ENCODE measurements around the gene HOMER3. TPM values are rescaled to one million over a fixed set of nuclear protein-coding genes. Genes with fewer than 3 reads are reported as not detected.
A peak's percentile ranks its signal among the peaks of the same experiment; 100 is the strongest.

Gene HOMER3
- total and polyA plus RNA-seq, 9 of the 15 experiments (the other 6 are each of a cell fraction or from before 2014, with no cell fraction given) = 1.3 to 5.1 (median 3.7) TPM; not detected in 2

GRCh38 chr19:18900700-18901481, 40.1 kb downstream of the HOMER3 start:
- Histone ChIP-seq H4K20me1 (replicated peaks; ENCODE audit: control insufficient read depth, insufficient read depth, low read length) (peaks cover 22% of the 10 kb centered on the region), H3K9ac (ENCODE audit: insufficient read depth in 1 of 2, low read depth in 2 of 2, low read length in 2 of 2) (no peak overlapping the region), H3K27ac (ENCODE audit: extremely low read depth, low read depth, low read length) (no peak overlapping the region), H3K4me3 (no peak overlapping the region), H3K79me2 (ENCODE audit: control insufficient read depth, insufficient read depth, low read length) (no peaks in the 10 kb centered on the region), H3K36me3 (ENCODE audit: control insufficient read depth, insufficient read depth, low read length) (peaks cover 50% of the 10 kb centered on the region; the same call in 2 of the 3 replicates), H3K9me3 (replicated peaks; ENCODE audit: control insufficient read depth, insufficient read depth, low read depth, low read length) (no peaks in the 10 kb centered on the region), H3K9me1 (ENCODE audit: control insufficient read depth, insufficient read depth, low read length) (peaks cover 3% of the 10 kb centered on the region), H2AFZ (ENCODE audit: low read depth, low read length) (no peak overlapping the region), H3K4me1 (replicated peaks in 1 of 2; ENCODE audit: control insufficient read depth in 2 of 2, insufficient read depth in 2 of 2, low read length in 2 of 2) (peaks cover 12 to 60% of the 10 kb centered on the region in 2 experiments), H3K27me3 (ENCODE audit: control insufficient read depth in 2 of 2, insufficient read depth in 2 of 2, low read length in 2 of 2) (no peaks in the 10 kb centered on the region), H3K4me2 (ENCODE audit: insufficient read depth, low read length) (no peak overlapping the region)
- ChIA-PET CTCF (ENCODE audit: low intra/inter-chr PET ratio) (no interaction called here), POLR2A (interaction anchor here (0.6 to 1.0 kb wide), 3 partner anchors 8 to 86 kb away, joined by 3 to 4 read pairs (median 4); no protein-coding TSS in a partner anchor)
- BruUV-seq (replicated peaks) = no TSS peak
- TF ChIP-seq OTX1 (CRISPR knock-in tag; IDR thresholded peaks at IDR 0.05) (no peak), RBFOX2 (IDR thresholded peaks at IDR 0.05; ENCODE audit: low read depth, low read length) (0 out of 2 replicates have a peak, but pooled peaks have one; percentile 34), SP1 (CRISPR knock-in tag; IDR thresholded peaks at IDR 0.05) (0 out of 2 replicates have a peak, but pooled peaks have one; percentile 35)
- in situ Hi-C loops (cut with MboI) = no loop called here
- FAIRE-seq (no peak), ATAC-seq (no peak), DNase-seq (ENCODE audit: extremely low read depth in 1 of 4, low spot score in 3 of 4) (no peak)
- intact Hi-C loops (cut with micrococcal nuclease) = no loop called here
- WGBS (ENCODE audit: insufficient coverage, low coverage, missing lambda C conversion rate) = 84% methylated on average over 17 of the region's 17 CpGs
